OCI-LY7 (cell line): ENCODE measurements around the gene PNMA8C. TPM values are rescaled to one million over a fixed set of nuclear protein-coding genes. Genes with fewer than 3 reads are reported as not detected.
"Not testable (repeated sequence)": the region's sequence is repeated elsewhere in the genome, so short reads cannot be mapped to it uniquely, and the experiment has no call there.

Experiments used
- BruUV-seq: library from RNA; stranded (reverse); fragments of 400-500 nt; replicated peaks from 2 replicates; lab custom pipeline; 2021; lab: Mats Ljungman, UMichigan
- CTCF ChIA-PET: fragments of 300-600 bp; sonication (Branson Sonifier 250); formaldehyde crosslinking; loops from one replicate; lab custom pipeline; 2022; ENCODE audit warnings: antibody characterized with exemption; ENCODE audit not compliant: unreplicated experiment; lab: Charles Lee
- POLR2A ChIA-PET: fragments of 300-600 bp; sonication (Branson Sonifier 250); formaldehyde crosslinking; loops from one replicate; lab custom pipeline; 2022; ENCODE audit warnings: antibody characterized with exemption; lab: Charles Lee
- DNase-seq: peaks from one replicate; pipeline ENCODE4 v3.0.0-alpha.2; 2015; ENCODE audit warnings: low spot score
- H2AFZ ChIP-seq: fragments of 200-600 bp; sonication (generic), shearing (Covaris generic); 2 replicates; pipeline ENCODE4 v1.6.1; 2014; ENCODE audit warnings: mild to moderate bottlenecking, antibody characterized with exemption, low read length, moderate library complexity
- H3K27ac ChIP-seq: fragments of 200-600 bp; sonication (generic); 2 replicates; pipeline ENCODE4 v1.5.1; 2014; ENCODE audit warnings: mixed run types, low read depth, mild to moderate bottlenecking, moderate library complexity, low read length, inconsistent platforms; ENCODE audit not compliant: poor library complexity, severe bottlenecking
- H3K36me3 ChIP-seq: fragments of 200-600 bp; sonication (generic); 2 replicates; pipeline ENCODE4 v1.6.1; 2014; ENCODE audit warnings: mild to moderate bottlenecking, antibody characterized with exemption, low read length, moderate library complexity, mixed read lengths; ENCODE audit not compliant: insufficient read depth
- H3K4me1 ChIP-seq: fragments of 200-600 bp; sonication (generic); 2 replicates; pipeline ENCODE4 v1.5.1; 2014; ENCODE audit warnings: mild to moderate bottlenecking, low read length; ENCODE audit not compliant: insufficient read depth, poor library complexity, severe bottlenecking
- H3K4me2 ChIP-seq: fragments of 200-600 bp; sonication (generic); 2 replicates; pipeline ENCODE4 v1.6.1; 2014; ENCODE audit warnings: mild to moderate bottlenecking, low read length
- H3K4me3 ChIP-seq: fragments of 200-600 bp; sonication (generic); 2 replicates; pipeline ENCODE4 v1.5.1; 2014; ENCODE audit warnings: mild to moderate bottlenecking, low read depth, low read length; ENCODE audit not compliant: poor library complexity, severe bottlenecking
- H3K79me2 ChIP-seq: fragments of 200-600 bp; sonication (generic); 2 replicates; pipeline ENCODE4 v1.6.1; 2016; ENCODE audit warnings: low read depth, mild to moderate bottlenecking, low read length, moderate library complexity, mixed read lengths; ENCODE audit not compliant: insufficient read depth
- H3K9me2 ChIP-seq: fragments of 200-600 bp; sonication (generic); 2 replicates; pipeline ENCODE4 v1.6.1; 2016; ENCODE audit warnings: mild to moderate bottlenecking, low read length, mixed read lengths; ENCODE audit not compliant: insufficient read depth
- H3K9me3 ChIP-seq: fragments of 200-600 bp; sonication (generic); 2 replicates; pipeline ENCODE4 v1.6.1; 2014; ENCODE audit warnings: mild to moderate bottlenecking, mixed run types, low read length, mixed read lengths
- H4K20me1 ChIP-seq: fragments of 200-600 bp; sonication (generic); 2 replicates; pipeline ENCODE4 v1.6.1; 2014; ENCODE audit warnings: mild to moderate bottlenecking, antibody characterized with exemption, low read length, moderate library complexity, mixed read lengths; ENCODE audit not compliant: insufficient read depth
- EZH2phosphoT487 ChIP-seq: fragments of 200-600 bp; sonication (generic); IDR thresholded peaks from 2 replicates; pipeline ENCODE4 v1.6.1; 2018; ENCODE audit warnings: low read depth, borderline replicate concordance, mild to moderate bottlenecking, mixed run types, antibody characterized with exemption, low read length, moderate library complexity, mixed read lengths
- intact Hi-C: fragments of 100-400 bp; cut with micrococcal nuclease; formaldehyde crosslinking; loops from one replicate; pipeline ENCODE4 v1.10.0; 2022; ENCODE audit not compliant: unreplicated experiment
- total RNA-seq, 2 experiments: library from RNA; depleted of rRNA in 1 of 2; stranded (reverse); fragments of >200 nt in 1 of 2; shearing (Covaris generic) in 1 of 2; gene quantifications; 2 replicates each; pipeline ENCODE4 v1.2.3, GENCODE V29; 2014 to 2022
- TF ChIP-seq, protein P1 (sequence below): fragments of 200-600 bp; sonication (generic); conservative IDR thresholded peaks from 2 replicates; pipeline ENCODE4 v1.5.1; 2014; ENCODE audit warnings: mild to moderate bottlenecking, antibody characterized with exemption, low read length, moderate library complexity, mixed read lengths

Gene PNMA8C
- total RNA-seq, 2 experiments from 2014 or later, result 1.0 to 4.9 TPM

DNA sequence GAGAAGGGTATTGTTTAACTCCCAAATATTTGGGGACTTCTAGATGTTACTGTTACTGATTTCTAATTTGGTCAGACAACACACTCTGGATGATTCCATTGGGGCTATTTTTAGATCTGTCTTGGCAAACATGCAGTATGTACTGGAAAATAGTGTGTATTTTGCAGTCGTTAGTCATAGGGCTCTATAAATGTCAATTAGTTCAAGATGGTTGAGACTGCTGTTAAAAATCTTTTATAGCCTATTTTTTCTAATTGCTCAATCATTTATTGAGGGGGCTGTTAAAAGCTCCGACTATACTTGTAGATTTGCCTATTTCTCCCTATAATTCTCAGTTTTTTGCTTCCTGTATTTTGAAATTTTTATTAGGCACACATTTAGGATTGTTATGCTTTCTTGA is 50.5 kb downstream of the PNMA8C start:
- Histone ChIP-seq H3K9me2 (no peaks in the 10 kb centered on the region), H3K79me2 (peaks cover 13% of the 10 kb centered on the region; the same call in 1 of the 2 replicates), H3K27ac (no peak overlapping the region), H3K4me2 (no peak overlapping the region), H3K4me3 (no peak overlapping the region), H3K4me1 (no peaks in the 10 kb centered on the region), H2AFZ (no peak overlapping the region), H4K20me1 (no peaks in the 10 kb centered on the region), H3K9me3 (no peaks in the 10 kb centered on the region), H3K36me3 (peaks cover 90% of the 10 kb centered on the region)
- POLR2A ChIA-PET, result no interaction called here
- intact Hi-C loops, result no loop called here
- no peak for TF ChIP-seq EZH2phosphoT487
- TF ChIP-seq, protein P1, sequence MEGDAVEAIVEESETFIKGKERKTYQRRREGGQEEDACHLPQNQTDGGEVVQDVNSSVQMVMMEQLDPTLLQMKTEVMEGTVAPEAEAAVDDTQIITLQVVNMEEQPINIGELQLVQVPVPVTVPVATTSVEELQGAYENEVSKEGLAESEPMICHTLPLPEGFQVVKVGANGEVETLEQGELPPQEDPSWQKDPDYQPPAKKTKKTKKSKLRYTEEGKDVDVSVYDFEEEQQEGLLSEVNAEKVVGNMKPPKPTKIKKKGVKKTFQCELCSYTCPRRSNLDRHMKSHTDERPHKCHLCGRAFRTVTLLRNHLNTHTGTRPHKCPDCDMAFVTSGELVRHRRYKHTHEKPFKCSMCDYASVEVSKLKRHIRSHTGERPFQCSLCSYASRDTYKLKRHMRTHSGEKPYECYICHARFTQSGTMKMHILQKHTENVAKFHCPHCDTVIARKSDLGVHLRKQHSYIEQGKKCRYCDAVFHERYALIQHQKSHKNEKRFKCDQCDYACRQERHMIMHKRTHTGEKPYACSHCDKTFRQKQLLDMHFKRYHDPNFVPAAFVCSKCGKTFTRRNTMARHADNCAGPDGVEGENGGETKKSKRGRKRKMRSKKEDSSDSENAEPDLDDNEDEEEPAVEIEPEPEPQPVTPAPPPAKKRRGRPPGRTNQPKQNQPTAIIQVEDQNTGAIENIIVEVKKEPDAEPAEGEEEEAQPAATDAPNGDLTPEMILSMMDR, result no peak
- no peak for DNase-seq
- BruUV-seq, result TSS peak; percentile 15
- CTCF ChIA-PET, result no interaction called here

GRCh38 chr19:46376241-46377153 is 52.2 kb downstream of the PNMA8C start:
- BruUV-seq, result no TSS peak
- Histone ChIP-seq H3K9me3 (no peaks in the 10 kb centered on the region), H3K4me3 (no peak overlapping the region), H3K27ac (no peak overlapping the region), H3K4me2 (no peak overlapping the region), H2AFZ (no peak overlapping the region), H3K79me2 (peaks cover 26% of the 10 kb centered on the region; the same call in 1 of the 2 replicates), H4K20me1 (no peaks in the 10 kb centered on the region), H3K4me1 (no peaks in the 10 kb centered on the region), H3K9me2 (no peaks in the 10 kb centered on the region), H3K36me3 (peaks cover 90% of the 10 kb centered on the region)
- DNase-seq, result no peak
- ChIA-PET POLR2A (no interaction called here), CTCF (no interaction called here)
- intact Hi-C loops, result no loop called here
- no peak for TF ChIP-seq EZH2phosphoT487
- TF ChIP-seq, protein P1, result no peak

DNA sequence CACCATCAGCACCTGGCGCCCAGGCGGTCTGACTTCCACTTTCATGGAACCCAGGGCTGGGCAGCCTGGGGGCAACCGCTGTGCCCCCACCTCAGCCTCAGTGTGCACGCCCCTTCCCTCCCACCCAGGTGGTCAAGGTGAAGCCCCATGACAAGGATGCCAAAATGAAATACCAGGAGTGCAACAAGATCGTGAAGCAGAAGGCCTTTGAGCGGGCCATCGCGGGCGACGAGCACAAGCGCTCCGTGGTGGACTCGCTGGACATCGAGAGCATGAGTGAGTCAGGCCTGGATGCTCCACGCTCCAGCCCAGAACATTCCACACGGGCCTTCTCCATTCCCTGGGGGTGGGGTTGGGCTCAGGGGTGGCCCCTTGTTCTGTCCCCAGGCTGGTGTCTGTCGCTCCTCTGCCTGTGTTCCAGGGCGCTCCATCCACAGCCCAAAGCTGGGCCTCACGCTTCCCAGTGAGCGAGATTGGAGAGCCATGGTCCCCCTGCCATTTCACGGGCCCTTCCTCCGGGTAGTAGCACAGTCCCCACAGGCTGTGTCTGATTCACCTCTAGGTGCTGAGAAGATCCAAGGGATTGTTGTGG is 53.2 kb downstream of the PNMA8C start:
- H3K9me2 ChIP-seq, H2AFZ ChIP-seq, H3K27ac ChIP-seq, CTCF ChIA-PET, H3K9me3 ChIP-seq, H3K4me2 ChIP-seq, BruUV-seq, intact Hi-C loops, H4K20me1 ChIP-seq, DNase-seq, H3K4me1 ChIP-seq, POLR2A ChIA-PET, H3K4me3 ChIP-seq: not testable (repeated sequence)
- H3K36me3 ChIP-seq, result peaks cover 88% of the 10 kb centered on the region
- H3K79me2 ChIP-seq, result peaks cover 26% of the 10 kb centered on the region; the same call in 1 of the 2 replicates

Other genes with a start within 250 kb of the PNMA8C start
- not detected in 2 replicates for gene IGFL1, start 199.2 kb downstream of the PNMA8C start, total RNA-seq (2014; rRNA removed; shearing (Covaris generic))
- gene IGFL1, start 199.2 kb downstream of the PNMA8C start, total RNA-seq (2022), result not detected in 2 replicates
- not detected in 2 replicates for gene HIF3A, start 131.9 kb downstream of the PNMA8C start, total RNA-seq (2014; rRNA removed; shearing (Covaris generic))
- gene HIF3A, start 131.9 kb downstream of the PNMA8C start, total RNA-seq (2022), result not detected in 2 replicates
- 110 and 118 TPM in 2 replicates for gene PPP5C, start 81.8 kb downstream of the PNMA8C start, total RNA-seq (2014; rRNA removed; shearing (Covaris generic))
- 103 and 105 TPM in 2 replicates for gene PPP5C, start 81.8 kb downstream of the PNMA8C start, total RNA-seq (2022)
- gene CCDC8, start 15.4 kb downstream of the PNMA8C start, total RNA-seq (2014; rRNA removed; shearing (Covaris generic)), result 0.09 TPM in 1 of 2 replicates, not detected in the other
- 0.10 TPM in 1 of 2 replicates, not detected in the other for gene CCDC8, start 15.4 kb downstream of the PNMA8C start, total RNA-seq (2022)
- gene PNMA8A, start 42.6 kb upstream of the PNMA8C start, total RNA-seq (2014; rRNA removed; shearing (Covaris generic)), result not detected in 2 replicates
- gene PNMA8A, start 42.6 kb upstream of the PNMA8C start, total RNA-seq (2022), result not detected in 2 replicates
- 1.9 and 2.0 TPM in 2 replicates for gene PNMA8B, start 66.9 kb upstream of the PNMA8C start, total RNA-seq (2014; rRNA removed; shearing (Covaris generic))
- 0.33 and 0.40 TPM in 2 replicates for gene PNMA8B, start 66.9 kb upstream of the PNMA8C start, total RNA-seq (2022)
- 175 and 205 TPM in 2 replicates for gene CALM3, start 172.4 kb upstream of the PNMA8C start, total RNA-seq (2014; rRNA removed; shearing (Covaris generic))
- 198 and 246 TPM in 2 replicates for gene CALM3, start 172.4 kb upstream of the PNMA8C start, total RNA-seq (2022)
- 0.25 and 0.26 TPM in 2 replicates for gene PTGIR, start 196.2 kb upstream of the PNMA8C start, total RNA-seq (2014; rRNA removed; shearing (Covaris generic))
- gene PTGIR, start 196.2 kb upstream of the PNMA8C start, total RNA-seq (2022), result not detected in 2 replicates
- not detected in 2 replicates for gene GNG8, start 207.3 kb upstream of the PNMA8C start, total RNA-seq (2014; rRNA removed; shearing (Covaris generic))
- gene GNG8, start 207.3 kb upstream of the PNMA8C start, total RNA-seq (2022), result not detected in 2 replicates
- 0.10 and 0.44 TPM in 2 replicates for gene DACT3, start 232.2 kb upstream of the PNMA8C start, total RNA-seq (2014; rRNA removed; shearing (Covaris generic))
- gene DACT3, start 232.2 kb upstream of the PNMA8C start, total RNA-seq (2022), result not detected in 2 replicates